Measurements from ENCODE around the gene ENTPD2. TPM values are rescaled to one million over a fixed set of nuclear protein-coding genes. Genes with fewer than 3 reads are reported as not detected.

The ENTPD2 gene
- polyA plus RNA-seq, 1 experiment = not detected

GRCh38 chr9:137032858-137033257 lies 21.0 kb downstream of the ENTPD2 start:
- DNase-seq (ENCODE audit: low read depth, low spot score) = no peak
- Histone ChIP-seq H3K4me3 (ENCODE audit: low read depth, low read length) (no peak overlapping the region), H3K27me3 (ENCODE audit: control insufficient read depth, insufficient read depth, low read length) (no peaks in the 10 kb centered on the region), H3K27ac (ENCODE audit: low read depth, low read length) (no peak overlapping the region), H3K9me3 (ENCODE audit: control insufficient read depth, insufficient read depth, low read length) (no peaks in the 10 kb centered on the region; the same call in 1 of the 2 replicates)
- TF ChIP-seq CTCF (IDR thresholded peaks at IDR 0.05; ENCODE audit: low read depth, low read length) = no peak
- CTCF ChIA-PET = no interaction called here
- POLR2A ChIA-PET = no interaction called here

- H3K27ac ChIP-seq (ENCODE audit: low read depth, low read length) = no peak within 1 kb of the TSS
- DNase-seq (ENCODE audit: low read depth, low spot score) = no peak
- TF ChIP-seq CTCF (IDR thresholded peaks at IDR 0.05; ENCODE audit: low read depth, low read length) = no peak
Observed at GRCh38 chr9:137031904-137032640, 21.8 kb downstream of the ENTPD2 start, which contains the start of gene FUT7. Gene FUT7, minus strand, starts transcription at chr9:137032088. Its CDS starts 97 bp downstream, at chr9:137031991.

GRCh38 chr9:137030538-137031527 lies 23.0 kb downstream of the ENTPD2 start:
- Histone ChIP-seq H3K27ac (ENCODE audit: low read depth, low read length) (no peak overlapping the region), H3K9me3 (ENCODE audit: control insufficient read depth, insufficient read depth, low read length) (no peaks in the 10 kb centered on the region; the same call in 1 of the 2 replicates), H3K4me3 (ENCODE audit: low read depth, low read length) (no peak overlapping the region), H3K27me3 (ENCODE audit: control insufficient read depth, insufficient read depth, low read length) (no peaks in the 10 kb centered on the region)
- no peak for DNase-seq (ENCODE audit: low read depth, low spot score)
- POLR2A ChIA-PET = no interaction called here
- TF ChIP-seq CTCF (IDR thresholded peaks at IDR 0.05; ENCODE audit: low read depth, low read length) = no peak
- CTCF ChIA-PET = interaction anchor here (0.5 to 2.2 kb wide), 10 partner anchors 10 to 83 kb away, joined by 3 to 13 read pairs (median 8); partner anchors contain the start of gene PAXX

More at GRCh38 chr9:137031904-137032640, 21.8 kb downstream of the ENTPD2 start, which contains the start of gene FUT7:
- Histone ChIP-seq H3K27me3 (ENCODE audit: control insufficient read depth, insufficient read depth, low read length) (no peaks in the 10 kb centered on the region), H3K9me3 (ENCODE audit: control insufficient read depth, insufficient read depth, low read length) (no peaks in the 10 kb centered on the region; the same call in 1 of the 2 replicates), H3K4me3 (ENCODE audit: low read depth, low read length) (no peak within 1 kb of the TSS)
- POLR2A ChIA-PET = interaction anchor here (0.7 kb wide), 1 partner anchor 241 kb away, joined by 3 read pairs; the partner anchor contains the start of gene TMEM141
- CTCF ChIA-PET = interaction anchor here (0.6 to 1.3 kb wide), 3 partner anchors 14 to 245 kb away, joined by 4 to 6 read pairs (median 4); no protein-coding TSS in a partner anchor

- POLR2A ChIA-PET = interaction anchor here (1.4 kb wide), 1 partner anchor 86 kb away, joined by 3 read pairs; no protein-coding TSS in a partner anchor
- H3K9me3 ChIP-seq (ENCODE audit: control insufficient read depth, insufficient read depth, low read length) = no peaks in the 10 kb centered on the region; the same call in 1 of the 2 replicates
- CTCF ChIA-PET = interaction anchor here (0.5 to 2.2 kb wide), 32 partner anchors 9 to 243 kb away, joined by 3 to 15 read pairs (median 6); partner anchors contain the start of genes AJM1, C8G, CLIC3 and FBXW5
- no peak for TF ChIP-seq CTCF (IDR thresholded peaks at IDR 0.05; ENCODE audit: low read depth, low read length)
- no peak for DNase-seq (ENCODE audit: low read depth, low spot score)
- no peak overlapping the region for H3K27ac ChIP-seq (ENCODE audit: low read depth, low read length)
- no peak overlapping the region for H3K4me3 ChIP-seq (ENCODE audit: low read depth, low read length)
- no peaks in the 10 kb centered on the region for H3K27me3 ChIP-seq (ENCODE audit: control insufficient read depth, insufficient read depth, low read length)
Observed at GRCh38 chr9:137030006-137030405, 23.9 kb downstream of the ENTPD2 start.

Measured in AG04450 (cell line).